Mucosa of rectum (tissue), 2 donors: ENCODE results near the gene LIN7A.
A peak's percentile ranks its signal among the peaks of the same experiment; 100 is the strongest.

Experiments
- H3K27ac ChIP-seq, 2 donors: one replicate each; pipeline ENCODE4 v1.7.0; 2013; ENCODE audit warnings: inconsistent platforms in 2 of 2, low read depth in 2 of 2, low read length in 2 of 2
- H3K27me3 ChIP-seq, 2 donors: one replicate each; pipeline ENCODE4 v1.7.0; 2013; ENCODE audit warnings: low read length in 2 of 2; ENCODE audit not compliant: control insufficient read depth in 2 of 2, insufficient read depth in 2 of 2
- H3K36me3 ChIP-seq, 2 donors: one replicate each; pipeline ENCODE4 v1.7.0; 2013; ENCODE audit warnings: low read length in 2 of 2; ENCODE audit not compliant: control insufficient read depth in 2 of 2, insufficient read depth in 2 of 2
- H3K4me1 ChIP-seq, 2 donors: one replicate each; pipeline ENCODE4 v1.7.0; 2013; ENCODE audit warnings: low read length in 2 of 2, mild to moderate bottlenecking in 1 of 2; ENCODE audit not compliant: control insufficient read depth in 2 of 2, insufficient read depth in 2 of 2
- H3K4me3 ChIP-seq, 2 donors: one replicate each; pipeline ENCODE4 v1.7.0; 2013; ENCODE audit warnings: low read length in 2 of 2
- H3K9ac ChIP-seq, 2 donors: one replicate each; pipeline ENCODE4 v1.7.0; 2013; ENCODE audit warnings: low read length in 2 of 2, low read depth in 1 of 2, mild to moderate bottlenecking in 1 of 2
- H3K9me3 ChIP-seq, 2 donors: one replicate each; pipeline ENCODE4 v1.7.0; 2013; ENCODE audit warnings: low read length in 2 of 2; ENCODE audit not compliant: control insufficient read depth in 2 of 2
- donor health status: healthy.
- donor health status: Normal muscosa, but diverticular disease.

Gene LIN7A, protein sequence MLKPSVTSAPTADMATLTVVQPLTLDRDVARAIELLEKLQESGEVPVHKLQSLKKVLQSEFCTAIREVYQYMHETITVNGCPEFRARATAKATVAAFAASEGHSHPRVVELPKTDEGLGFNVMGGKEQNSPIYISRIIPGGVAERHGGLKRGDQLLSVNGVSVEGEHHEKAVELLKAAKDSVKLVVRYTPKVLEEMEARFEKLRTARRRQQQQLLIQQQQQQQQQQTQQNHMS

DNA sequence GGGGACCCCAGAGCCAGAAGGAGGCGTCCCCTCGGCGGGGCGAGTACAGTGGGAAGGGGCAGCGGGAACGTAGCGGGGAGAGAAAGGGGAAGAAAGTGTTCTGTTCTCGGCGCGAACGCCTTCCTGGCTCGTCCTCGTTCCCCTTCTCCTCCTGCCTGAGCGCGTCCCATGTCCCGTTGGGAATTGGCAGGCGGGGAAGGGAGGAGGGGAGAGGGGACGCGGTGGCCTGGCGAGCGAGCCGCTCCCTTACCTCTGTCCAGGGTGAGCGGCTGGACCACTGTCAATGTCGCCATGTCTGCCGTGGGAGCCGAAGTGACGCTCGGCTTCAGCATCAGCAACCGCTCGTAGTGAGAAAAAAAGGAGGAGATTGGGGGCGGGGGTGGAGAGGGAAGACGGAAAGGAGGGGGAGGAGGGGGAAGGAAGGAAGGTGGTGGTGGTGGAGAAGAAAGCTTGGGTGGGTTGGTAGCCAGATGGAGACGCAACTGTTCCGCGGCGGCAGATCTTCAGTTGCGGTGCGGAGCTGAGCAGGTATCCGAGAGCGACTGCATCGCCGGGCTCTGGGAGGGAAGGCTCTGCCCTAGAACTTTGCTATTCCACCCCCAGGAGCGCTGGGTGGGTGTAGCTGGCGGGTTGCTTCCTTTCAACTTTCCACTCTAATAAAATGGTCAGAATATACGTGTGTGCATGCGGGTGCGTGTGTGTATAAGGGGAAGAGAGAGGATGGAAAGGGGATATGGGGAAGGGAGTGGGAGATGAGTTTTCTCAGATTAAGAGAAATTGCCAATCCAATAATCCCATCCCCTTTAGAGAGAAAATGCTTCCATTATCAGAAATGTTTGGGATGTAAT, at the start of gene LIN7A:
TSS of gene LIN7A (minus strand) at position 544 of the 848 bp plus-strand sequence. CDS start at position 332, 212 bp downstream.
- no peaks in the 10 kb centered on the region for H3K36me3 ChIP-seq
- H3K4me1 ChIP-seq = peaks cover 0 to 2% of the 10 kb centered on the region in 2 donors
- peaks cover 6 to 15% of the 10 kb centered on the region in 2 donors for H3K27me3 ChIP-seq
- peak within 1 kb of the TSS in 1 of 2 donors; percentile 53 for H3K9ac ChIP-seq
- no peaks in the 10 kb centered on the region for H3K9me3 ChIP-seq
- H3K4me3 ChIP-seq = peak within 1 kb of the TSS; percentile 65 to 73
- peak within 1 kb of the TSS; percentile 15 to 32 for H3K27ac ChIP-seq

DNA sequence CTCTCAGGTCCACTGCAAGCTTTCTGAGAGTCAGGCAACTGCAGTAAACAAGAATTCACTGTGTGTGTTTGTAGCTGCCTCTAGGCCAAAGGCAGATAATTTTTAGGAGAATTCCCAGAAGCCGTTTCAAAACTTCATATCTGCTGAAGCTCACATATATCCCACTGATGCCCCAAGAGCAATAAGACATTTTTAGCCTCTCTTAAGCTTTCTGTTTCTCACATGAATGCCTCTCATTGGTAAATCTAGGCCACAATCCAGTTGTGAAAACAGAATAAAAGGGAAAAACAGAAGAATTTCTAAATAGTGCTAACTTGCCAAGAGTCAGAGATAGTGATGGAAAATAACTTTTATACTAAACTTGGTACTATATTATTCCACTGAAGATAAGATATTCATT, 48.5 kb upstream of the LIN7A start:
- no peak overlapping the region for H3K4me3 ChIP-seq
- no peaks in the 10 kb centered on the region for H3K9me3 ChIP-seq
- H3K27me3 ChIP-seq = no peaks in the 10 kb centered on the region
- H3K4me1 ChIP-seq = no peaks in the 10 kb centered on the region
- H3K36me3 ChIP-seq = no peaks in the 10 kb centered on the region
- no peak overlapping the region for H3K27ac ChIP-seq
- H3K9ac ChIP-seq = no peak overlapping the region

DNA sequence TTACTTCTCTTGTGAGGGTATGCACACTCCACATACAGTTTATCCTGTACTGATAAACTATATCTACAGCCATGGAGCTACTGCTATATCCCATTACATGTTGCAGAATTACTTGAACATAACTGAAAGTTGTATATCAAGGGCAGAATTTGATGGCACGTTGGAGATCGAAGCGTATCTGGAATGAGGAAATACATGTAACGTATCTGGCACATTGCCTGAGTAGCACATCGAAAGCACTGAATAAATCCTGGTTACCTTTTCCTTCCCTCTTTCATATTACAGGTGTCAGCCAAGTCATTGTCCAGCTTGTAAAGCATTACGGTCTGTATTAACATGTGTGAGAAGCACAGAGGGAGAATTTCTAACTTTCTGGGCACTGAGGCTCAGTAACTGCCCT, 42.1 kb upstream of the LIN7A start:
- Histone ChIP-seq H3K9ac (no peak overlapping the region), H3K4me3 (no peak overlapping the region), H3K4me1 (no peaks in the 10 kb centered on the region), H3K27ac (no peak overlapping the region), H3K9me3 (no peaks in the 10 kb centered on the region), H3K27me3 (no peaks in the 10 kb centered on the region), H3K36me3 (no peaks in the 10 kb centered on the region)

DNA sequence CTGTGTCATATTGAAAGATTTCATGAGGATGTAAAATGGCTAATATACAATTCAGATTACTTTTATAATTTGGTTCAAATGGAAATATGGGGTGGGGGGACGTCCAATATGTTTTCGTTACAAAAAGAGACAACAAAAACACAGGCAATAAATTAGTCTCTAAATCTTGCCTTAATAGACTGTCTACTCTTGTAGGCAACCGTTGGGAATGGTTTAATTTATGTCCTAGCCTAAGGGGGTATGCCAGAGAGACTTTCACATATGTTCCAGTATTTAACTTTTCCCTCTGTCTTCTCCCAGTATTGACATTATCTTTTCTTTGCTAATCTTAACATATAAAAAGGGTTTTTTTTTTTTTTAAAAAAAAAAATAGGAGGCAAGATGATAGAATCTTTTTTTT, 41.5 kb upstream of the LIN7A start:
- no peak overlapping the region for H3K9ac ChIP-seq
- no peaks in the 10 kb centered on the region for H3K36me3 ChIP-seq
- H3K27ac ChIP-seq = no peak overlapping the region
- no peak overlapping the region for H3K4me3 ChIP-seq
- H3K27me3 ChIP-seq = no peaks in the 10 kb centered on the region
- H3K9me3 ChIP-seq = no peaks in the 10 kb centered on the region
- no peaks in the 10 kb centered on the region for H3K4me1 ChIP-seq

DNA sequence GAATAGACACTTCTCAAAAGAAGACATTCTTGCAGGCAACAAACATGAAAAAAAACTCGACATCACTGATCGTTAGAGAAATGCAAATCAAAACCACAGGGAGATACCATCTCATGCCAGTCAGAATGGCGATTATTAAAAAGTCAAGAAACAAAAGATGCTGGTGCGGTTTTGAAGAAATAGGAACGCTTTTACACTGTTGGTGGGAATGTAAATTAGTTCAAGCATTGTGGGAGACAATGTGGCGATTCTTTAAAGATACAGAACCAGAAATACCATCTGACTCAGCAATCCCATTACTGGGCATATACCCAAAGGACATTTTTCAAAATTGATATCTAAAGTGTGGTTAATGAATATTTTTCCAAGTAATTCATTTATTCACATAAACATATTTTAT, 39.6 kb upstream of the LIN7A start:
- no peak overlapping the region for H3K4me3 ChIP-seq
- no peaks in the 10 kb centered on the region for H3K36me3 ChIP-seq
- H3K27me3 ChIP-seq = no peaks in the 10 kb centered on the region
- no peaks in the 10 kb centered on the region for H3K9me3 ChIP-seq
- no peak overlapping the region for H3K27ac ChIP-seq
- H3K4me1 ChIP-seq = no peaks in the 10 kb centered on the region
- H3K9ac ChIP-seq = no peak overlapping the region

DNA sequence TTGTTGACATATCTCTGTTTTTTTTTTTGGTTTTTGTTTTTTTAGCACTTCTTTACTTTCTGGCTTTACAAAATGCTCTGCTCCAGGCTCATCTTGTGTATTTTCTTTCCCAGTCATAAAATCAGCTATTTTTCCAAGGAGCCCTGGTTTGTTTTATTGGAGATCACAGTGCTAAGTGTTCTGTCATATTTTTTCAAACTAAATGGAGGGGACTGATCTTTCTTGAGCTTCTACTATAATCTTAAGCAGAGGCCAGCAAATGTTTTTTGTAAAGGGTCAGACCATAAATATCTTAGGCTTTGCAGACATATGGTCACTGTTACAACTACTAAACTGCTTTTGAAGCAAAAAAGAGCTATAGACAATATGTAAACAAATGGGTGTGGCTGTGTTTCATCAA, 30.6 kb upstream of the LIN7A start:
- Histone ChIP-seq H3K4me1 (no peaks in the 10 kb centered on the region), H3K9me3 (no peaks in the 10 kb centered on the region), H3K27me3 (no peaks in the 10 kb centered on the region), H3K27ac (no peak overlapping the region), H3K9ac (no peak overlapping the region), H3K36me3 (no peaks in the 10 kb centered on the region), H3K4me3 (no peak overlapping the region)

DNA sequence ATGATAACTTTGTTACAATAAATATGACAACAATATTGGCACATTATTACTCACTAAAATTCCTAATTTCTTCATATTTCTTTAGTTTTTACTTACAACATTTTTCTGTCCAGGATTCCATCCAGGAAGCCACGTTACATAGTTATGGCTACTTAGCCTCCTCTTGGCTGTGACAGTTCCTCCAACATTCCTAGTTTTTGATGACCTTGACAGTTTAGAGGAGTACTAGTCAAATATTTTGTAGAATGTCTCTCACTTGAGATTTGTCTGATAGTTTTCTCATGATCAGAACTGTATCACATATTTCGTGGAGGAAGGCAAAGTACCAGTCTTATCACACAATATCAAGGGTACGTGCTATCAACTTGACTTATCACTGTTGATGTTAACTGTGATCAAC, 29.8 kb upstream of the LIN7A start:
- no peak overlapping the region for H3K4me3 ChIP-seq
- H3K36me3 ChIP-seq = no peaks in the 10 kb centered on the region
- no peaks in the 10 kb centered on the region for H3K9me3 ChIP-seq
- no peaks in the 10 kb centered on the region for H3K4me1 ChIP-seq
- H3K27me3 ChIP-seq = no peaks in the 10 kb centered on the region
- H3K9ac ChIP-seq = no peak overlapping the region
- H3K27ac ChIP-seq = no peak overlapping the region

DNA sequence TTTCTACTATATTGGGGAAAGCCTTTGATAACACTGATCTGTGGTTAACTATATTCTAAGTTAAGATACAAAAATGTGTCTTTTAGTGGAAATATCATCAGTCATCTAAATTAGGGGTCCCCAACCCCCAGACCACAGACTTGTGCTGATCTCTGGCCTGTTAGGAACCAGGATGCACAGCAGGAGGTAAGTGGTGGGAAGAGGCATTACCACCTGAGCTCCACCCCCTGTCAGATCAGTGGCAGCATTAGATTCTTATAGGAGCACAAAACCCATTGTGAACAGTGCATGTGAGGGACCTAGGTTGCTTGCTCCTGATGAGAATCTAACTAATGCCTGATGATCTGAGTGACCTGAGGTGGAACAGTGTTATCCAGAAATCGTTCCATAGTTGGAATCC, 28.3 kb upstream of the LIN7A start:
- H3K36me3 ChIP-seq = no peaks in the 10 kb centered on the region
- no peaks in the 10 kb centered on the region for H3K27me3 ChIP-seq
- no peaks in the 10 kb centered on the region for H3K9me3 ChIP-seq
- H3K9ac ChIP-seq = no peak overlapping the region
- H3K4me3 ChIP-seq = no peak overlapping the region
- H3K27ac ChIP-seq = no peak overlapping the region
- H3K4me1 ChIP-seq = no peaks in the 10 kb centered on the region

DNA sequence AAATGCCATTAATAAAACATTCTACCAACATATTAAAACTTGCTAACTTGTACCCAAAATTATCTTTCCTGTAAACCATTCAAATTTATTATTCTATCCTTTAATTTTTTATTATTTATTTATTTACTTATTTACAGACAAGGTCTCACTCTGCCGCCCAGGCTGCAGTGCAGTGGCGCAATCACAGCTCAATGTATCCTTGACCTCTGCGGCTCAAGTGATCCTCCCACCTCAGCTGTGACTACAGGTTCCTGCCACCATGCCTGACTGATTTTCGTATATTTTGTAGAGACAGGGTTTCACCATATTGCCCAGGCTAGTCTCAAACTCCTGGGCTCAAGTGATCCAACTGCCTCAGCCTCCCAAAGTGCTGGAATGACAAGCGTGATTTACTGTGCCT, 20.4 kb upstream of the LIN7A start:
- H3K36me3 ChIP-seq = no peaks in the 10 kb centered on the region
- no peak overlapping the region for H3K4me3 ChIP-seq
- no peaks in the 10 kb centered on the region for H3K27me3 ChIP-seq
- H3K9me3 ChIP-seq = no peaks in the 10 kb centered on the region
- no peaks in the 10 kb centered on the region for H3K4me1 ChIP-seq
- H3K9ac ChIP-seq = no peak overlapping the region
- H3K27ac ChIP-seq = no peak overlapping the region

DNA sequence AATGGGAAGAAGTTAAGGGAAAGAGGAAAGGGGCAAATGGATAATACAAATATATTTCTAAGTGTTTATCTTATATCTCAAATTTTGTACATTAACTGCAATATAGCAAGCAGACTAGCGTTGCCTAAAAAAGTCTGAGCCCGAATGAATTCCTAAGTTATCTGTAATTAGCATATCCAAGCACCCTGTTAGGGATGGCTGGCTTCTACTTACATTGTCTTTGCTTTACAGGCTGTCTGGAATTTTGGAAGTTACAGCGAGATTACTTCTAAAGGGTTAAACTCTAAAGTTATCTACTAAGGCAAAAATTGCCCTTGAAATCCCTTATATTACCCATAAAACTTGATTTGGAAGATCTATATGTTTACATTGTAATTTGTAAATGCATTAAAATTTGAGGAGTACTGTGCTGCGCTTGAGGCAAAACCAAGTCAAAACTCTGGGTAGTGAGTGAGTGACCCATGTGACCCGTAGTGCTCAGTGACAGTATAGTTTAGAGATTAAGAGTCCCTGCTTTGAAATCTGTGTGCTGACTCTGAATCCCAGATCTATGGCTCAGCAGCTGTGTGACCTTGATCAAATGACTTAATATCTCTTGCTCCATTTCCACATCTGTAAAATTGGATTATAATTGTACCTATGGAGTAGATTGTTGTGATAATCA, 17.3 kb upstream of the LIN7A start:
- H3K4me1 ChIP-seq = no peaks in the 10 kb centered on the region
- no peak overlapping the region for H3K9ac ChIP-seq
- H3K27me3 ChIP-seq = no peaks in the 10 kb centered on the region
- no peaks in the 10 kb centered on the region for H3K36me3 ChIP-seq
- H3K4me3 ChIP-seq = no peak overlapping the region
- H3K9me3 ChIP-seq = no peaks in the 10 kb centered on the region
- no peak overlapping the region for H3K27ac ChIP-seq
